Thymus (tissue), 11 donors: ENCODE measurements around the gene NGDN. TPM values are rescaled to one million over a fixed set of nuclear protein-coding genes. Genes with fewer than 3 reads are reported as not detected.

Experiments used
- DNase-seq, 9 donors: peaks; one replicate each; pipeline ENCODE4 v3.0.0-alpha.2; 2013; ENCODE audit warnings: low spot score in 9 of 9, low read depth in 6 of 9, missing footprints in 1 of 9
- H3K27ac ChIP-seq, 2 donors: one replicate each; pipeline ENCODE4 v1.5.1; 2013; ENCODE audit warnings: control low read depth in 1 of 2, low read depth in 1 of 2, low read length in 1 of 2, mild to moderate bottlenecking in 1 of 2, moderate library complexity in 1 of 2
- H3K27me3 ChIP-seq, 2 donors: one replicate each; pipeline ENCODE4 v1.5.1; 2013; ENCODE audit warnings: low read length in 1 of 2; ENCODE audit not compliant: control insufficient read depth in 2 of 2, insufficient read depth in 1 of 2
- H3K36me3 ChIP-seq, 2 donors: one replicate each; pipeline ENCODE4 v1.5.1; 2013; ENCODE audit warnings: low read length in 1 of 2, mild to moderate bottlenecking in 1 of 2, moderate library complexity in 1 of 2; ENCODE audit not compliant: control insufficient read depth in 2 of 2, insufficient read depth in 2 of 2
- H3K4me1 ChIP-seq, 2 donors: one replicate each; pipeline ENCODE4 v1.5.1; 2013; ENCODE audit warnings: low read length in 2 of 2; ENCODE audit not compliant: control insufficient read depth in 2 of 2, insufficient read depth in 2 of 2
- H3K4me3 ChIP-seq, 2 donors: one replicate each; pipeline ENCODE4 v1.5.1; 2013; ENCODE audit warnings: low read length in 2 of 2, control low read depth in 1 of 2, mild to moderate bottlenecking in 1 of 2
- H3K9me3 ChIP-seq, 2 donors: one replicate each; pipeline ENCODE4 v1.5.1; 2013; ENCODE audit warnings: low read length in 1 of 2, mild to moderate bottlenecking in 1 of 2; ENCODE audit not compliant: control insufficient read depth in 2 of 2, insufficient read depth in 1 of 2
- WGBS: extraction: QIAGEN DNeasy Blood & Tissue Kit; methylation state at CpG from one replicate; pipeline ENCODE4 v1.1.7; 2013; 5-methylcytosine and 5-hydroxymethylcytosine counted together
- polyA plus RNA-seq: library from polyadenylated mRNA; stranded (reverse); fragments of 200-250 nt; gene quantifications from one replicate; pipeline ENCODE4 v1.2.3, GENCODE V29; 2013
- total RNA-seq: library from RNA; stranded (reverse); fragments of 120-200 nt; gene quantifications from one replicate; pipeline ENCODE4 v1.2.4, GENCODE V29; 2013
- donor health status: healthy.

Gene NGDN
- total and polyA plus RNA-seq, 2 donors: 49.6 to 66.0 TPM

- Histone ChIP-seq H3K9me3 (no peaks in the 10 kb centered on the region), H3K4me3 (no peak overlapping the region), H3K27ac (no peak overlapping the region), H3K4me1 (no peaks in the 10 kb centered on the region), H3K36me3 (no peaks in the 10 kb centered on the region), H3K27me3 (no peaks in the 10 kb centered on the region)
- DNase-seq: no peak
- 95% methylated on average over 5 of the region's 5 CpGs for WGBS
These were observed 11.7 kb upstream of the NGDN start for GRCh38 chr14:23457587-23458445.

- no peaks in the 10 kb centered on the region for H3K4me1 ChIP-seq
- no peak overlapping the region for H3K4me3 ChIP-seq
- no peak overlapping the region for H3K27ac ChIP-seq
- no peaks in the 10 kb centered on the region for H3K36me3 ChIP-seq
- no peak for DNase-seq
- no peaks in the 10 kb centered on the region for H3K9me3 ChIP-seq
- H3K27me3 ChIP-seq: no peaks in the 10 kb centered on the region
These were observed 8.5 kb upstream of the NGDN start for GRCh38 chr14:23460960-23461359.

GRCh38 chr14:23464700-23465099, 4.8 kb upstream of the NGDN start:
- no peak overlapping the region for H3K27ac ChIP-seq
- H3K36me3 ChIP-seq: no peaks in the 10 kb centered on the region
- peaks cover 0 to 4% of the 10 kb centered on the region in 2 donors for H3K4me1 ChIP-seq
- H3K27me3 ChIP-seq: no peaks in the 10 kb centered on the region
- no peak overlapping the region for H3K4me3 ChIP-seq
- no peak for DNase-seq
- H3K9me3 ChIP-seq: peaks cover 0 to 3% of the 10 kb centered on the region in 2 donors

- WGBS: 92% methylated on average over 3 of the region's 3 CpGs
- no peaks in the 10 kb centered on the region for H3K36me3 ChIP-seq
- peaks cover 2 to 6% of the 10 kb centered on the region in 2 donors for H3K4me1 ChIP-seq
- H3K9me3 ChIP-seq: peaks cover 0 to 3% of the 10 kb centered on the region in 2 donors
- no peak overlapping the region for H3K4me3 ChIP-seq
- no peak overlapping the region for H3K27ac ChIP-seq
- no peaks in the 10 kb centered on the region for H3K27me3 ChIP-seq
- DNase-seq: no peak
These were observed 4.2 kb upstream of the NGDN start for GRCh38 chr14:23465261-23465660.

GRCh38 chr14:23468704-23469126, 788 bp upstream of the NGDN start:
- H3K36me3 ChIP-seq: peaks cover 6 to 15% of the 10 kb centered on the region in 2 donors
- no peaks in the 10 kb centered on the region for H3K27me3 ChIP-seq
- peak overlapping the region; percentile 82 to 88 for H3K27ac ChIP-seq
- peaks cover 0 to 3% of the 10 kb centered on the region in 2 donors for H3K9me3 ChIP-seq
- H3K4me1 ChIP-seq: peaks cover 4 to 8% of the 10 kb centered on the region in 2 donors
- peak overlapping the region; percentile 70 to 82 for H3K4me3 ChIP-seq
- 85% methylated on average over 15 of the region's 15 CpGs for WGBS
- DNase-seq: no peak

- Histone ChIP-seq H3K9me3 (peaks cover 0 to 3% of the 10 kb centered on the region in 2 donors), H3K4me3 (peak overlapping the region; percentile 70 to 82), H3K27me3 (no peaks in the 10 kb centered on the region), H3K36me3 (peaks cover 14 to 15% of the 10 kb centered on the region in 2 donors), H3K4me1 (peaks cover 4 to 8% of the 10 kb centered on the region in 2 donors), H3K27ac (peak overlapping the region; percentile 82)
- no peak for DNase-seq
- WGBS: 4% methylated on average over 11 of the region's 11 CpGs
These were observed 452 bp downstream of the NGDN start for GRCh38 chr14:23469906-23470403.

GRCh38 chr14:23470947-23471346, 1.4 kb downstream of the NGDN start:
- peaks cover 24 to 25% of the 10 kb centered on the region in 2 donors for H3K36me3 ChIP-seq
- peaks cover 0 to 3% of the 10 kb centered on the region in 2 donors for H3K9me3 ChIP-seq
- H3K4me3 ChIP-seq: no peak overlapping the region
- no peak for DNase-seq
- WGBS: 100% methylated on average over 1 of the region's 1 CpG
- no peaks in the 10 kb centered on the region for H3K27me3 ChIP-seq
- H3K4me1 ChIP-seq: peaks cover 4 to 8% of the 10 kb centered on the region in 2 donors
- no peak overlapping the region for H3K27ac ChIP-seq

- Histone ChIP-seq H3K36me3 (peaks cover 27 to 45% of the 10 kb centered on the region in 2 donors), H3K4me3 (no peak overlapping the region), H3K9me3 (no peaks in the 10 kb centered on the region), H3K4me1 (peaks cover 0 to 12% of the 10 kb centered on the region in 2 donors), H3K27me3 (no peaks in the 10 kb centered on the region), H3K27ac (no peak overlapping the region)
- DNase-seq: peak in 7 of 9 donors; percentile 27 to 74 (median 53)
- 55% methylated on average over 5 of the region's 5 CpGs for WGBS
These were observed 8.7 kb downstream of the NGDN start for GRCh38 chr14:23478109-23478759.
